Activated CD4-positive, alpha-beta T cell treated with anti-CD3 and anti-CD28 coated beads, Interleukin-2, Interleukin-6, amounts not matched to agents 100 ng/mL and 50 ng/mL, durations not matched to agents 16 hours and 8 hours (primary cell): ENCODE data around the gene CCDC152.

Experiments used
- DNase-seq: peaks from one replicate; pipeline ENCODE4 v3.0.0-alpha.2; 2020

The CCDC152 gene

DNA sequence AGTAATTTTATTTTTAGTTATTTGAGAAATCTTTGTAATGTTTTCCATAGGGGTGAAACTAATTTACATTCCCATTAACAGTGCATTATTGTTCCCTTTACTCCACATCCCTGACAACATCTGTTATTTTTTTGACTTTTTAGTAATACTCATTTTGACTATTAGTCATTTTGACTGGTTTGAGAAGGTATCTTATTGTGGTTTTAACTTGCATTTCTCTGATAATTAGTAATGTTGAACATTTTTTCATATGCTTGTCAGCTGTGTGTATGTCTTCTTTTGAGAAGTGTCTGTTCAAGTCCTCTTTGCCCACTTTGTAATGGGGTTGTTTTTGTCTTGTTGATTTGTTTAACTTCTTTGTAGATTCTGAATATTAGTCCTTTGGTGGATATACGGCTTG, 27.5 kb downstream of the CCDC152 start:
- DNase-seq: no peak

DNA sequence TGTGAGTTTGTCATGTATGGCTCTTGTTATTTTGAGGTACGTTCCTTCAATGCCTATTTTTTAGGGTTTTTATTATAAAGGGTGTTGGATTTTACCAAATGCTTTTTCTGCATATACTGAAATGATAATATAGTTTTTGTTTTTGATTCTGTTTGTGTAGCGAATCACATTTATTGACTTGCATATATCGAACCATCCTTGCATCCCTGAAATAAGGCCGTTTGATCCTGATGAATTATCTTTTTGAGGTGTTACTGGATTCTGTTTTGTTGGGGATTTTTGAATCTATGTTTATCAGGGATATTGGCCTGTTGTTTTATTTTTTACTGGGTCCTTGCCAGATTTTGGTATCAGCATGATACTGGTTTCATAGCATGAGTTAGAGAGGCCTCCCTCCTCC, 29.1 kb downstream of the CCDC152 start:
- DNase-seq: no peak

GRCh38 chr5:42787073-42787472, 30.5 kb downstream of the CCDC152 start:
- DNase-seq: no peak

DNA sequence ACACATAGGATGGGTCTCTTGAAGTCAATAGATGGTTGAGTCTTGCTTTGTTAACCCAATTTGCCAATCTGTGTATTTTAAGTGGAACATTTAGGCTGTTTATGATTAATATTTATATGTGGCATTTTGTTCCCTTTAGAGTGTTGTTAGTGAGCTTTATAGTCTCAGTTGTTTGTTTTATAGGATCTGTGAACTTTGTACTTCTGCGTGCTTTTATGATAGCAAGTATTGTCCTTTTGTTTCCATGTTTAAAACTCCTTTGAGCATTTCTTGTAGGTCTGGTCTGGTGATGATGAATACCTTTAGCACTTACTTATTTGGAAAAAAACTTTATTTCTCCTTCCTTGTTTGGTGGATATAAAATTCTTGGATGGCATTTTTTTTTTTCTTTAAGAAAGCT, 31.2 kb downstream of the CCDC152 start:
- no peak for DNase-seq

DNA sequence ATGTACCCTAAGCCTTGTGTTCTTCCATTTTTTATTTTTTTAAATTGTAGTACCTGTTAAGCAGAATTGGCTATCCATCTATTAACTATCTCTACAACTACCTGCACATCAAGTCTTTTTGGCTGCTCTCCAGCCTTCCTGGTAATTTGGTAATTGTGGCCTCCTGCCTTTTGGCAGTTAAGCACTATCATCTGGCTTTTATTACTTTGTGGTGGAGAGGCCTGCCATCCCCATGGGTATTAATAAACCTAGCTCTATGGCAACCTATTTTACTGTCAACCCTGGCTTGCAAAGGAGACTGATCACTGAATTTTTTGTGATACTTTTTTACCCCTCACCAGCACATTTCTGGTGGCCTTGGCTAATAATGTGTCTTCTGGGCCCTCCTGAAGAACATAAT, 34.5 kb downstream of the CCDC152 start:
- DNase-seq: no peak

DNA sequence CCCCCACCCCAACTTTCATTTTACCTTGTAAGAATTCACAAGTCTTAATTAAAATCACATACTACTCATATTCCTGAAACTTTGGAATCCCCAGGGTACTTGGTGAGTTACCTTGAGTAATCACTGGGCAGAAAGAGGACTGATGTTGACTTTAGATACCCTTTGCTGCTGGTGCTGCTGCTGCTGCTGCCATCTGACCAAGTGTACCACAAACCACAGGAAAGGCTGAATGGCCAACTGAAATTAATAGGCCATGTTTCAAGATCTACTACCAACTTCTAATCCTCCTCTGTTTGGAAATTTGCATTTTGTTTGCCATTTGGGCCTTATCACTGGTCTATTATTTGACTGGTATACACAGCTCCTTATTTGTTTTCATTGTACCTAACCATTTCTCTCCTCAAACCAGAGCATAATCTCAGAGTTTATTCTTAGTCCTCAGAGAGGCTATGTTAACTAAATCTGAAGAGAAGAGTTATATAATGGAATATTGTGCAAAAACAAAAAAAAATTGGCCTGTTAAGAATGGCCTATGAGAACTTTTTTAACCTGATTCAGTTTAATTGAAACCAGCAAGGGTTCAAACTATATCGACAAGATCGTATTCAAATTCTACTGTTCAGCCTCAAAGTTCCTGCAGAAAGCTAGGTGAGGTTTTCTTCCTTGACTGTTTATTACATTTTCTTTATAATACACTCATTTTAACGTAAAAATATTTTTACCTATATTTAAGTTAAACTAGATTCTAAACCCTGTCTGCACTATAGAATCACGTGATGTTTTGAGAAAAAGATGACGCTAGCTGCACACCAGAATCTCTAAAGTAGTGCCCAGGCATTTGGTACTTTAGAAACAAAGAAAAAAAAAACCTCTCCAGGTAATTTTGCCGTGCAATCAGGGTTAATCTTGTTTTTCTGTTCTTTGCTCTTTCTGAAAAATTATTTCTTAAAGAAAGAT, 41.9 kb downstream of the CCDC152 start:
- no peak for DNase-seq

DNA sequence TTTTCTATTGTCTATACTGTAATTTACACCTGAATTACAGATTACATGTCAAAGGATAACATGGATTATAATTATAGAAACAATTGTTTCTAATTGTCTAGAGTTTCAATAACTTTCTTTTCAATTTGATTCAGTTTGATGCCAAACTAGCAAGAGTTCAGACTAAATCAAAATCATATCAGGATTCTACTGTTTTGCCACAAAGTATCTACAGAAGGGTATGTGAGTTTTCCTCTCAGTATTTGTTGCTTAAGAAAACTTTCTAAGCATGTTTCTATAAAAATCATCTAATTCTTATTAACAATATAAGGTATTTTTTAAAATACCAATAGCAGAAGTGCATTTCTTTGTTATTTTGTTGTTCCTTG, 42.6 kb downstream of the CCDC152 start:
- DNase-seq: no peak

DNA sequence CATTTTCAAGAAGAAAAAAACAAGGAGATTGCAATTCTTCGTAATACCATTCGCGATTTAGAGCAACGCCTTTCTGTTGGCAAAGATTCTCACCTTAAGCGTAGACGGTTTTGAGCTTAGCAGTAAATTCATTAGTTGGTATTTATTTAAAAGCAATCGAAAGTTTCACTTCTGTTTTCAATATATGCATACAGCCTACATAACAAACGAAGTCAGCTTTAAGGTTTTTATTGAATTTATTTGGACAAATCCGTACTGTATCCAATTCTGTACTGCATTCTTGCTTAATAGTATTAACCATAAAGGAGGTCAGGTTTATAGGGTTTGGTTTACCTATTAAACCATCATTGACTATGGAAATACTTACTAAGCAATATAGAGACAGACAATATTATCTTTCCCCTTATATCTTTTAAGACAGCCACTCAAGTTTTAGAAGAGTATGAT, 43.1 kb downstream of the CCDC152 start:
- no peak for DNase-seq

GRCh38 chr5:42800748-42801330, 44.2 kb downstream of the CCDC152 start:
- no peak for DNase-seq

GRCh38 chr5:42801516-42802166, 45.0 kb downstream of the CCDC152 start:
- no peak for DNase-seq

DNA sequence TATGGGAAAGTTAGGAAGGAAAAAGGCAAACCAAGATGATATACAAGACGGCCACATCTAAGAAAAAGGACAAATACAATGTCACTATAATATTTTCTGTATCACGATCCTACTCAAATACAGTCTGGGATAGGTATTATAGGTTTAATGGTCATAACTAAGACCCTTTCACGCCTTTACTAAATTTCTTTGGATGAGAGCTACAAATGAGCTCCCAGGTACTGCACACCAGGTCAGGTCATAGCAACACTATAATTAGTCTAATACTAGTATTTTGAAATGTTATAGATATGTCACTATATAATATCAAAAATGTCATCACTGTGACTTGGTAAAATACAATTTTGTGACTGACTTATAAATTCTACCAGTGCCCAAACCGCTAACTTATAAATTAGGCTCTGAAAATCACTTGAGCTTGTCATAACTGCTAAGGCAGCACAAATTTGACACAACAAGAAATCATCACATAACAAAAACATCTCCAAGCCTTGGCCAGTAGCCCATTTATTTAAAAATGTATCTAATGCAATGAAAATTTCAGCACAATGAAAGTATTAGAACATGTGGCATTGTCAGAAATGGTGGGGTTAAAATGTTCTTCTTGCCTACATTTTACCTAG, 48.2 kb downstream of the CCDC152 start:
- DNase-seq: no peak

GRCh38 chr5:42806004-42806700, 49.5 kb downstream of the CCDC152 start:
- no peak for DNase-seq

DNA sequence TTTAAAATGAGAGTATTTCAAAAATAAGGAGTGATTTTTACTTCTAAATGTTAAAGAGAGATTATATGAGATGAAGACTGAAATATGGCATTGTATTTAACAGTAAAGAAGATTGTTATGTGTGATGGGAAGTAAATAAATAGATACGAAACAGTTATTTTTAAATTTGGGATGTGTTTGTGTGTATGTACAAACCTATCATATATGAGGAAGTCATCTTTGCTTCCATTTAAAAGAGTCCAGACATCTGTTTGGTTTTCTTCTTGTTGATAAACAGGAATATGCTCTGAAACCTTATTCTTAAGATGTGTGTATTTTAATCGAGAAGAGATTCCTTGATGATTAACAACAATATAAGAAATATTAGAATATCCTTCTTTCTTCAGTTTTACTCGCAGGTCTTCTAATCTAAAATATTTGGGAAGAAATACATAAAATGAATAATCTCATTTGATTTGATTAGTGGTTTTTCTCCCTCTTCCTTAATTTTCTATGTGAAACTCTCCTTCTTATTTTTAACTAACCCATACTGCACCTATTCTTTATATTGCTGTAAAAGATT, 50.2 kb downstream of the CCDC152 start:
- no peak for DNase-seq

- DNase-seq: no peak
Observed at GRCh38 chr5:42807722-42808447, 51.3 kb downstream of the CCDC152 start.

GRCh38 chr5:42808888-42809611, 52.4 kb downstream of the CCDC152 start:
- no peak for DNase-seq

DNA sequence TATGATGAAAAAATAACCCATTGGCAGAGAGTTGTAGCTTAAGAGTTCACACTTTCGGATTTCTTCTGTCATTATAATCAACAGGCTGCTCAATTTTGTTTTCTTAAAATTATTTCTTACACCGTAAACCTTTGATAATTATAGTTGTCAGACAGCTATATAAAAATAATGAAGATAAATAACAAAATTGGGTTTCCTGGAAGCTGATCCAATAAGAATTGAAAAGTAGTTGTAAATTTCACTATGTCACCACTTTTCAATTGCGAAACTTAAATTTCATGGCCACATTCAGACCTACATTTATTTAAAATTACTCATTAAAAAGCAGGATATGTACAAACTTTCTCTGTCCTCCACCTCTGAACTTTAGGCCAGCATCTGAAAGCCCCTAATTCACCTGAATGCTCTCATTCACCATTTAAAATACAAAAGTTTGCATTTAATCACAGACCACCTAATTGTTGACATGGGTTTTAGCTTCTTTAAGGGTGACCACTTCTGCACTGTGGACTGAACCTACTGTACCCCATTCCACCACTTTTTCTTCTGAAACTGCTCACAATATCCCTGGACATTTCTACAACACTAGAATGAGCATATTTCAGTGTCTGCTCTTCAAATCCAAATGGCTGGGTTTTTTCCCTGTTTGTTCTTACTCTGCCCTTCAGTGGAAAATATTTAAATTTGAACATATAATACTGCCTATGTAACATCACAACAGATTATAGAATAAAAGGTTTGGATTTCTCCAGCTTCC, 54.4 kb downstream of the CCDC152 start:
- no peak for DNase-seq

DNA sequence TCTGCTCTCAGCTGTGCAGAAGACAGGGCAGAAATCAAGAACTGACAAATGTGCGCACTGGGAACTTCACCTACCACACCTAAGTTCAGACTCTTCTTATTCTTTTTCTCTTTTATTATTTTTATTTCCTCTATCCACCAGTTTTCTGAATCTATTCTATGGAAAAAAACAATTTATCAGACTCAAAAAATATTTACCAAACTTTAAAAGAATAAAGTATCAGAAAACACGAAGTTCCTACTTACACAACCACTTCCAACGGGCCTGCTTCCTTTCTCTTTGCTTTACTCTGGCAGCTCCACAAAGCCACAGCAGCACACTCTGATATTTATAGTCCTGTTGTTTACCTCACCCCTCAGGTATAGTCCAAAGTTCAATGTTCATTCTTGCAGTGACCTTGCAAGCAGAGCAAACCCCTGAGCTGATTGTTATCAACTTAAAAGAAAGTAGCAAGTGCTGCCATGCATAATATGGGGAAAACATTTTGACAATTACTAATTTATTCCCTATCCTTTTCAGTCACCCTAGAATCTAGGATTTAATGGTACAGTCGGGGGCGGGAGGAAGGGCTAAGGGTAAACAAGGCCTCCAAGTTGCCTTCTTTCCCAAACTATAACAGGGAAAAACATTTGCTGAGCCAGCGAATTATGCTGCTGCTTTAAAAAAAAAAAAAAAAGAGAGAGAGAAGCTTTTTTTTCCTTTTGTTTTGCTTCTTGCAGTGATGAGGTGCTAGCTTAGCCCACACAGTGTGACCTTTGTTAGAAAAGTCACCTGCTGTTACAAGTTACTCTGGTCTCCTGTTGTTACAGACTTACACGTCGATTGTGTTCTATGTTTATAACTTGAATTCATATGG, 55.2 kb downstream of the CCDC152 start, which contains the start of gene SELENOP:
SELENOP (minus strand) TSS at position 302 of the 856 bp plus-strand sequence. CDS start 3,539 bp downstream, outside the sequence.
- DNase-seq: no peak

- no peak for DNase-seq
Observed at GRCh38 chr5:42812620-42813019, 56.0 kb downstream of the CCDC152 start.

GRCh38 chr5:42813533-42813932, 56.9 kb downstream of the CCDC152 start:
- no peak for DNase-seq
